Spinal cord (tissue), 10 donors: ENCODE data around the gene ZNF516. TPM values are rescaled to one million over a fixed set of nuclear protein-coding genes. Genes with fewer than 3 reads are reported as not detected.
"Not testable (repeated sequence)": the region's sequence is repeated elsewhere in the genome, so short reads cannot be mapped to it uniquely, and the experiment has no call there.

Experiments
- DNase-seq, 6 donors: peaks; one replicate each; pipeline versions ENCODE4 v3.0.0 to v3.0.0-alpha.2; 2013 to 2015; ENCODE audit warnings: low spot score in 6 of 6, low read depth in 4 of 6
- H3K27ac ChIP-seq: one replicate; pipeline ENCODE4 v1.5.1; 2013; ENCODE audit warnings: low read depth, low read length, control low read depth
- H3K27me3 ChIP-seq: one replicate; pipeline ENCODE4 v1.6.1; 2013; ENCODE audit warnings: low read length; ENCODE audit not compliant: control insufficient read depth, insufficient read depth
- H3K36me3 ChIP-seq: one replicate; pipeline ENCODE4 v1.6.1; 2013; ENCODE audit warnings: low read length; ENCODE audit not compliant: control insufficient read depth, insufficient read depth
- H3K4me1 ChIP-seq: one replicate; pipeline ENCODE4 v1.6.1; 2013; ENCODE audit warnings: low read length; ENCODE audit not compliant: control insufficient read depth, insufficient read depth
- H3K4me3 ChIP-seq: one replicate; pipeline ENCODE4 v1.5.1; 2013; ENCODE audit warnings: low read depth, low read length, control low read depth
- H3K9me3 ChIP-seq: one replicate; pipeline ENCODE4 v1.6.1; 2013; ENCODE audit warnings: low read length; ENCODE audit not compliant: control insufficient read depth, insufficient read depth
- WGBS: methylation state at CpG from one replicate; pipeline ENCODE4 v1.1.5; 2013; ENCODE audit warnings: missing lambda C conversion rate; ENCODE audit not compliant: insufficient coverage; 5-methylcytosine and 5-hydroxymethylcytosine counted together
- long read RNA-seq, 4 donors: transcript quantifications; one replicate each; lab custom pipeline, GENCODE V29; 2026
- polyA plus RNA-seq, 2 donors: library from polyadenylated mRNA; unstranded; fragments of 120-200 nt; gene quantifications; one replicate each; pipeline ENCODE4 v1.2.1, GENCODE V29; 2013; ENCODE audit not compliant: insufficient read length in 2 of 2
- total RNA-seq, 2 donors: library from RNA; depleted of rRNA in 1 of 2; stranded (reverse); fragments of 120-200 nt in 1 of 2; fragments of >200 nt in 1 of 2; gene quantifications; one replicate each; pipeline versions ENCODE4 v1.2.3 to v1.2.4, GENCODE V29; 2013 to 2014
- donor health status: healthy.

Gene ZNF516, protein sequence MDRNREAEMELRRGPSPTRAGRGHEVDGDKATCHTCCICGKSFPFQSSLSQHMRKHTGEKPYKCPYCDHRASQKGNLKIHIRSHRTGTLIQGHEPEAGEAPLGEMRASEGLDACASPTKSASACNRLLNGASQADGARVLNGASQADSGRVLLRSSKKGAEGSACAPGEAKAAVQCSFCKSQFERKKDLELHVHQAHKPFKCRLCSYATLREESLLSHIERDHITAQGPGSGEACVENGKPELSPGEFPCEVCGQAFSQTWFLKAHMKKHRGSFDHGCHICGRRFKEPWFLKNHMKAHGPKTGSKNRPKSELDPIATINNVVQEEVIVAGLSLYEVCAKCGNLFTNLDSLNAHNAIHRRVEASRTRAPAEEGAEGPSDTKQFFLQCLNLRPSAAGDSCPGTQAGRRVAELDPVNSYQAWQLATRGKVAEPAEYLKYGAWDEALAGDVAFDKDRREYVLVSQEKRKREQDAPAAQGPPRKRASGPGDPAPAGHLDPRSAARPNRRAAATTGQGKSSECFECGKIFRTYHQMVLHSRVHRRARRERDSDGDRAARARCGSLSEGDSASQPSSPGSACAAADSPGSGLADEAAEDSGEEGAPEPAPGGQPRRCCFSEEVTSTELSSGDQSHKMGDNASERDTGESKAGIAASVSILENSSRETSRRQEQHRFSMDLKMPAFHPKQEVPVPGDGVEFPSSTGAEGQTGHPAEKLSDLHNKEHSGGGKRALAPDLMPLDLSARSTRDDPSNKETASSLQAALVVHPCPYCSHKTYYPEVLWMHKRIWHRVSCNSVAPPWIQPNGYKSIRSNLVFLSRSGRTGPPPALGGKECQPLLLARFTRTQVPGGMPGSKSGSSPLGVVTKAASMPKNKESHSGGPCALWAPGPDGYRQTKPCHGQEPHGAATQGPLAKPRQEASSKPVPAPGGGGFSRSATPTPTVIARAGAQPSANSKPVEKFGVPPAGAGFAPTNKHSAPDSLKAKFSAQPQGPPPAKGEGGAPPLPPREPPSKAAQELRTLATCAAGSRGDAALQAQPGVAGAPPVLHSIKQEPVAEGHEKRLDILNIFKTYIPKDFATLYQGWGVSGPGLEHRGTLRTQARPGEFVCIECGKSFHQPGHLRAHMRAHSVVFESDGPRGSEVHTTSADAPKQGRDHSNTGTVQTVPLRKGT
- total RNA-seq = 10 to 100 TPM; 25.1 to 26.1 TPM
- 10 to 100 TPM; 29.9 to 33.8 TPM for polyA plus RNA-seq
- long read RNA-seq, donor 1 = 0 reads
- long read RNA-seq, donor 2, partial matches to known transcripts = 0 of 1 reads
- long read RNA-seq, donor 2, other reads (novel, unspliced or antisense) = 0 of 1 reads
- long read RNA-seq, donor 3, partial matches to known transcripts = 0 of 2 reads
- long read RNA-seq, donor 3, other reads (novel, unspliced or antisense) = 0 of 2 reads
- long read RNA-seq, donor 4, partial matches to known transcripts = 0 of 2 reads
- long read RNA-seq, donor 4, other reads (novel, unspliced or antisense) = 0 of 2 reads

DNA sequence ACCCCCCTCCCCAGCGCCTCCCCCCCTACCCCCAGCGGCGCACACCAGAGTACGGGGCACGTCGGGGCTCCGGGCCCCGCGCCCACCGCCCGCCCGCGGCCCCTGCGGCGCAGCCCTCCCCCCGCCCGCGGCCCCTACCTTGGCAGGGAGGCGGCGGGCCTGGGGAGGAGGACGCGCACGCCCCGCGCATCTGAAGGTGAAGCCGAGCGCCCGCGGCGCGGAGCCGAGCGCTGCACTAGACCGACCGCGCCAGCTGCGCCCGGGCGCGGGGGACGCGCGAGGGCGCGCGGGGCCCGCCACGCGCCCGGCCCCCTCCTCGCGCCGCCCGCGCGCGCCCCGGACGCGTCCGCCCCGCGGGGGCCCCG is at the start of gene ZNF516:
Gene ZNF516, minus strand, starts transcription at position 237 of the 365 bp plus-strand sequence. CDS start 52,188 bp downstream, outside the sequence.
- Histone ChIP-seq H3K4me3 (peak within 1 kb of the TSS; percentile 81), H3K9me3 (no peaks in the 10 kb centered on the region), H3K27me3 (no peaks in the 10 kb centered on the region), H3K27ac (peak within 1 kb of the TSS; percentile 96), H3K36me3 (no peaks in the 10 kb centered on the region), H3K4me1 (peaks cover 24% of the 10 kb centered on the region)
- DNase-seq = peak in 3 of 6 donors; percentile 44 to 79 (median 77)
- WGBS = 0% methylated on average over 51 of the region's 64 CpGs

- no peaks in the 10 kb centered on the region for H3K27me3 ChIP-seq
- no peak overlapping the region for H3K4me3 ChIP-seq
- peaks cover 3% of the 10 kb centered on the region for H3K4me1 ChIP-seq
- DNase-seq = peak in 2 of 6 donors; percentile 35 to 46
- 41% methylated on average over 9 of the region's 11 CpGs for WGBS
- H3K27ac ChIP-seq = no peak overlapping the region
- no peaks in the 10 kb centered on the region for H3K36me3 ChIP-seq
- no peaks in the 10 kb centered on the region for H3K9me3 ChIP-seq
Measured at GRCh38 chr18:76538846-76539245, 43.8 kb upstream of the ZNF516 start.

- DNase-seq = no peak
- no peak overlapping the region for H3K4me3 ChIP-seq
- no peak overlapping the region for H3K27ac ChIP-seq
- no peaks in the 10 kb centered on the region for H3K36me3 ChIP-seq
- no peaks in the 10 kb centered on the region for H3K9me3 ChIP-seq
- no peaks in the 10 kb centered on the region for H3K27me3 ChIP-seq
- peaks cover 3% of the 10 kb centered on the region for H3K4me1 ChIP-seq
- 97% methylated on average over 3 of the region's 8 CpGs for WGBS
Measured at GRCh38 chr18:76537621-76538020, 42.6 kb upstream of the ZNF516 start.

DNA sequence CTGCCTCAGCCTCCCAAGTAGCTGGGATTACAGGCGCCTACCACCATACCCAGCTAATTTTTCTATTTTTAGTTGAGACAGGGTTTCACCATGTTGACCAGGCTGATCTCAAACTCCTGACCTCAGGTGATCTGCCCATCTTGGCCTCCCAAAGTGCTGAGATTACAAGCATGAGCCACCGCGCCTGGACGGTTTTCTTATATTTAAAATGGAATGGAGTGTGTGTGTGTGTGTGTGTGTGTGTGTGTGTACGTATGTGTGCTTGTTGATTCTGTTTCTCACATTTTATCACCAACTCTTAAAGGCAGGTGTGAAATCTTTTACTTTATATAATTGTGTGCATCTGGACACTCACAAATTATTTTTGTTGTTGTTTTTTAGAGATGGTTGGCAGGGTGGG is 41.6 kb upstream of the ZNF516 start:
- not testable (repeated sequence) for DNase-seq, H3K9me3 ChIP-seq, H3K4me1 ChIP-seq, H3K27ac ChIP-seq, H3K36me3 ChIP-seq, H3K4me3 ChIP-seq, H3K27me3 ChIP-seq
- 100% methylated on average over 1 of the region's 5 CpGs for WGBS

DNA sequence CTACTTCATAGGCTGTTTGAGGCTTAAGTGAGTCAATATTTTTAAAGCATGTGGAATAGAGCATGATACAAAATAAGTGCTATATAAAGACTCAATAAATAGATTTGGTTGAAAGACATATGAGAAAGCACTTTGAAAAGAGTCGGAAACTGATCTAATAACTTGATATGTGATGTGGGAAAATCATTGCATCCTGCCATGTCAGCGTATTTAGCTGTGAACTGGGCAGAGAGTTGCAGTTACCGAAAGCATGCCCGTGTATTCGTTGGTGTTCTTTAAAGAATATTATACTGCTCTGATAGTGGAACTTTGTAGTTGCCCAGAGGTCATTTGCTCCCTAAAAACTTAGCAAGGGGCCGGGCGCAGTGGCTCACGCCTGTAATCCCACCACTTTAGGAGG is 37.8 kb upstream of the ZNF516 start:
- peaks cover 8% of the 10 kb centered on the region for H3K4me1 ChIP-seq
- no peak overlapping the region for H3K27ac ChIP-seq
- H3K27me3 ChIP-seq = no peaks in the 10 kb centered on the region
- no peaks in the 10 kb centered on the region for H3K9me3 ChIP-seq
- 90% methylated on average over 4 of the region's 8 CpGs for WGBS
- H3K36me3 ChIP-seq = no peaks in the 10 kb centered on the region
- no peak for DNase-seq
- no peak overlapping the region for H3K4me3 ChIP-seq

GRCh38 chr18:76530846-76531245 is 35.8 kb upstream of the ZNF516 start:
- no peak for DNase-seq
- WGBS = 77% methylated on average over 3 of the region's 9 CpGs
- H3K36me3 ChIP-seq = no peaks in the 10 kb centered on the region
- H3K4me3 ChIP-seq = no peak overlapping the region
- no peaks in the 10 kb centered on the region for H3K27me3 ChIP-seq
- H3K9me3 ChIP-seq = no peaks in the 10 kb centered on the region
- H3K4me1 ChIP-seq = peaks cover 8% of the 10 kb centered on the region
- H3K27ac ChIP-seq = no peak overlapping the region

DNA sequence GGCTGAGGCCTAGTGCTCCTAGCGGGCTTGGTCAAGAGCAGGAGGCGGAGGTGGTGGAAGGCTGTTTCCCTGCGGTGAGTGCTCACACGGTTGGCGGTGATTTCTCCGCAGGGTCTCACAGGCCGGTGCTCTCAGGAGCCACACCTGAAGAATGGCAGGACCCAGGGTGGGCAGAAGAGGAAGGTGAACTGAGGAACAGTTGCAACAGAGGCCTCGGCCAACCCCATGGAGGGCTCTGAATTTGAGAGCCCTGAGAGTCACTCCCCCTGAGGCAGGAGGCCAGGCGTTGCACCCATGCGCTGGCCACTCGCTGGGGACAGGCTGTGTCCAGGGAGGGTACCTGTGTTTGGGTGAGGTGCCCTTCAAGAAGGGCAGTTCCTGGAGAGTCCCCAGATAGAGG is 35.3 kb upstream of the ZNF516 start:
- WGBS = 95% methylated on average over 11 of the region's 11 CpGs
- Histone ChIP-seq H3K4me3 (no peak overlapping the region), H3K27ac (no peak overlapping the region), H3K36me3 (no peaks in the 10 kb centered on the region), H3K9me3 (no peaks in the 10 kb centered on the region), H3K27me3 (no peaks in the 10 kb centered on the region), H3K4me1 (peaks cover 8% of the 10 kb centered on the region)
- no peak for DNase-seq

DNA sequence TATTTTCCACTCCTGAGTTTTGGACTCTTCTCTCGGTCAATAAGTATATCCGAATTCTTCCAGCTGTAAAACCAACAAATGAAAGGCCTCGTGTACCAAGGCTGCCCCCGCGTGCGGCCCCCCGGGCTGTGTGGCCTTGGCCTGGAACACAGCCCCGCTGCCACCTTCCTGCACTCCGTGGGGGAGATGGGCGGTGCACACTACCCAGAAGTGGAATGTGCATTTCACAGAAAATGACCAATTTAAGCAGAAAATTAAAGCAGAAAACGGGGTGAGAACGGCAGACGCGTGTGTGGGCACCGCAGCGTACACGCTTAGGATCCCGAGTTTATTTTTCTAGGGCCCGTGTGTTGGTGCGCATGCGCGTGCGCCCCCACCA is 34.4 kb upstream of the ZNF516 start:
- 89% methylated on average over 19 of the region's 23 CpGs for WGBS
- DNase-seq = no peak
- no peaks in the 10 kb centered on the region for H3K9me3 ChIP-seq
- no peaks in the 10 kb centered on the region for H3K36me3 ChIP-seq
- H3K4me3 ChIP-seq = no peak overlapping the region
- H3K27ac ChIP-seq = peak overlapping the region; percentile 87
- peaks cover 8% of the 10 kb centered on the region for H3K4me1 ChIP-seq
- no peaks in the 10 kb centered on the region for H3K27me3 ChIP-seq
